ENCODE results near the gene ACOT11.

- no peak for TF ChIP-seq CTCF (conservative IDR thresholded peaks at IDR 0.05 in 1 of 2, IDR thresholded peaks at IDR 0.05 in 1 of 2; ENCODE audit: extremely low read depth in 1 of 2, insufficient read depth in 1 of 2, low read depth in 1 of 2, low read length in 2 of 2)
- TF ChIP-seq EZH2 (IDR thresholded peaks at IDR 0.05; ENCODE audit: borderline replicate concordance, low read length), result no peak
Measured at GRCh38 chr1:54506594-54506993, 41.4 kb upstream of the ACOT11 start.

Data from mammary epithelial cell (primary cell).